Measurements from ENCODE around the gene OBP2B. TPM values are rescaled to one million over a fixed set of nuclear protein-coding genes. Genes with fewer than 3 reads are reported as not detected.
A peak's percentile ranks its signal among the peaks of the same experiment; 100 is the strongest.

OBP2B gene
- total RNA-seq, 1 donor from 2014 or later = not detected

DNA sequence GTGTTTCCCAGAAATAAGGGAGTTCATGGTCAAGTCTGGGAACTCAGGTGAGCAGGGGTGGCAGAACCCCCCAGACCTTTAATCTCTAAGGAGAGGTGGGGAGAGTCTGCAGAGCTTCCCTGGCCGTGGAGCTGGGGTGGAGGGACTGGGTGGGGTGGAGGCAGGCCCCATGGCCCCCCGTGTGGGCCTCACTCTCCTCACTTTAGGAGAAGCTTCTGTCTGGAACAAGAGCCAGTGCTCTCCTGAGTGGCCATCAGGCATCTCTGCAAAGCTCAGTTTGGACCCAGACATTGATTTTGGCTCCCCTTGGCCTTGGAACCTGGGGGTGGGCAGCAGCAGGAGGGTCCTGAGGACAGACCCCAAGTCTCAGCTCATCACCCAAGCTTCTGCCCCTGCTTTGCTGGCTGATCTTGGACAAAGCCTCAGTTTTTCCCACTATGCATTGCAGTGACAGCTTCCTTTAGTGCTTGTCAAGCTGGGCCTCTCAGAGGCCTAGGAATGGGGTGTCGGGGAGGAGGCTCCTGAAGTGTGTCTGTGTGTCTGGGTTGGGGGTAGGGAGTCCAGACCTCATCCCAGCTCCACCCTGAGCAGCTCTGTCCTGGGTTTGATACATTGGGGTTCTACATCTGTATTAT is 41.8 kb downstream of the OBP2B start:
- no peak for DNase-seq

DNA sequence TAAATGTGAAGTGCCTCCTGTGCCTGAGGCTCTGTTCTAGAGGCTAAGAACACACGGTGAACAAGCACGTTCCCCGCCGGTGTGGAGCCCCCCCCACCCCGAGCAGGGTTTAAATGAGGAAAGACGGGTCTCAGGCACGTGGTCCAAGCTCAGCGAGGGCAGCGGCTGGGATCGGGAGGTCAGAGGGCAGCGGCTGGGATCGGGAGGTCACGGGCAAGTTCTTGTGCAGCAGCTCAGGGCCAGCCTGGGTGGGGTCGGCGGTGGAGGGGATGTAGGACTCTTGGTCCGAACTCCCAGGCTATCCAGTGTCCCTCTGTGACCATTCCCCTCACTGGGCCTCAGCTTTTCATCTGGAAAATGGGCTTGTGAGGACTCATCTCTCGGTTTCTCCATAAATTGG is 42.7 kb downstream of the OBP2B start:
- no peak for DNase-seq

GRCh38 chr9:133165452-133165730 is 43.7 kb downstream of the OBP2B start:
- DNase-seq = no peak

DNA sequence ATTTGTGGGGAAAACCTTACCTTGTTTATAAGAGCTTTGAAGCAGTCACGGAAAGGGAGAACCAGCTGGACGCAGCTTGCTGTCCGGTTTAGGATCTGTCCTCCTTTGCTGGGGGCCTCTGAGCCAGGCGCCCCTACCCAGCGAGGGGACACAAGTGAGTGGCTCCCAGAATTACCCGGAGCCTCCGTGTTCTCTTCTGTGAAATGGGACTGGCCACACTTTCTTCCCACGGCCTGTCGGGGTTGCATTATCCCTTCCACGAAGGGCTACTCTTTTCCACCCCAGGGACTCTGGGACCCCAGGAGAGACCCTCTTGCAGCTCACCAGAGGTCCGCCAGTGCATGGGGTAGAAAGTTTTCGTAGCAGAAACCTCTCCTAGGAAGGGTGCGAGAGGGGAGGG is 44.9 kb downstream of the OBP2B start:
- no peak for DNase-seq

GRCh38 chr9:133163504-133164172 is 45.4 kb downstream of the OBP2B start, which contains the start of gene GBGT1:
Gene GBGT1 (minus strand): TSS chr9:133163914. CDS start chr9:133162412, 1,502 bp downstream.
- DNase-seq = peak; percentile 38

- DNase-seq = peak; percentile 40
These were observed 46.1 kb downstream of the OBP2B start for GRCh38 chr9:133162861-133163503.

DNA sequence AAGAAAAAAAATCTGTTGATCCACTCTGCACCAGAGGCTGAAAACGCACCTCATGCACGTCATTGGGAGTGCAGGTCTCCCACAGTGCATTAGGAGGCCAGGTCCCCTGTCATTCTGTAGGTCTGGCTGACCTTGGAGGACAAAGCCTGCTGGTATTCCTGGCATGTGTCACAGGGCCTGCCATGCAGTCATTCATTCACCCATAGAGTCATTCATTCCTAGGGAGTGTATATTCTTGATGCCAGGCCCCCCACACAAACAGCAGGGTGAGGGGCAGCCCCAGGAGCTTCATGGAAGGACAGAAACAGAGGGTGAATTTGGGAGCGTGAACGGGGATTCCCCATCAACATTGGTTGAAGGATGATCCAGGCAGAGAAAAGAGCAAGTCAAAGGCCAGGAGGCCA is 47.5 kb downstream of the OBP2B start:
- DNase-seq = no peak

DNA sequence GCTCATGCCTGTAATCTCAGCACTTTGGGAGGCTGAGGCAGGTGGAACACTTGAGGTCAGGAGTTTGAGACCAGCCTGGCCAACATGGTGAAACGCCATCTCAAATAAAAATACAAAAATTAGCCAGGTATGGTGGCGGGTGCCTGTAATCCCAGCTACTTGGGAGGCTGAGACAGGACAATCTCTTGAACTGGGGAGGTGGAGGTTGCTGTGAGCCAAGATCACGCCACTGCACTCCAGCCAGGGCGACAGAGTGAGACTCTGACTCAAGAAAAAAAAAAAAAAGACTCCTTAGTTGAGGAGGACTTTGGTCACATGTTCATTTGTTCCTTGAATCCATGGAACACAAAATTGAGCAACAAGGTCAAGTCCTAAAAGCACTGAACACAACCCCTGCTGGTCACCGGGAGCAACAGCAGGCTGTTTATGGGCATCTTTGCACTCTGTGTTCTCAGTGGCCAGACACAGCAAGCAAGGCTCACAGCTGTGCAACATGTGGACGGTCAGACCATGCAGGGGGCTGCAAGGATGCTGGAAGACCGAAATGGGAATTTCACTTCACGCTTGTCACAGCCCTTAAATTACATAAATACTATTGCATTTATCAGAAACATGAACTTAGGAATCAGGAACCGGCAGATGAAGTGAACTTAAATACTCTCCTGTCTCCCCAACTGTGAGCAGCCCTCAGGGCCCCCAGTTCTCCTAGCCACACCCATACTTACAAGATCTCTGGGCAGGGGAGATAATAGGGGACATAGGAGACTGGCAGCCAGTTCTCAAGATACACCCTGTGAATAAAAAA is 48.1 kb downstream of the OBP2B start:
- DNase-seq = peak; percentile 45

DNA sequence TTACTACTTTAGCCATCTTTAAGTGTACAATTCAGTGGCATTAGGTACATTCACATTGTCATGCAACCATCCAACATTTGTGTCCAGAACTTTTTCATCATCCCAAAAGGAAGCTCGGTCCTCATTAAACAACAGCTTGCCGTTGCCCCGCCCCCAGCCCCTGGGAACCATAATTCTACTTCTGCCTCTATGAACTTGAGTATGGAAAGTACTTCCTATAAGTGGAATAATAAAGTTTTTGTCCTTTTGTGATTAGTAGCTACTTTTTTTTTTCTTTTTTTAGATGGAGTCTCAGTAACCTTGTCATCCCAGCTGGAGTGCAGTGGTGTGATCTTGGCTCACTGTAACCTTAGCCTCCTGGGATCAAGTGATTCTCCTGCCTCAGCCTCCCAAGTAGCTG is 50.4 kb downstream of the OBP2B start:
- no peak for DNase-seq

Other genes with a start within 250 kb of the OBP2B start
- 0.51 TPM for gene GFI1B, start 230.6 kb downstream of the OBP2B start, total RNA-seq
- 47.1 TPM for gene GTF3C5, start 178.3 kb downstream of the OBP2B start, total RNA-seq
- gene CEL, start 147.3 kb downstream of the OBP2B start, total RNA-seq = 0.41 TPM
- 56.0 TPM for gene RALGDS, start 88.0 kb downstream of the OBP2B start, total RNA-seq
- gene GBGT1, start 45.3 kb downstream of the OBP2B start, total RNA-seq = 5.1 TPM
- 1.4 TPM for gene ABO, start 66.0 kb upstream of the OBP2B start, total RNA-seq
- 18.9 TPM for gene SURF6, start 126.9 kb upstream of the OBP2B start, total RNA-seq
- gene MED22, start 138.9 kb upstream of the OBP2B start, total RNA-seq = 29.4 TPM
- gene RPL7A, start 139.0 kb upstream of the OBP2B start, total RNA-seq = 1,430 TPM
- 23.6 TPM for gene SURF1, start 147.2 kb upstream of the OBP2B start, total RNA-seq
- gene SURF2, start 147.3 kb upstream of the OBP2B start, total RNA-seq = 4.1 TPM
- 160 TPM for gene SURF4, start 166.8 kb upstream of the OBP2B start, total RNA-seq
- 0.41 TPM for gene STKLD1, start 167.1 kb upstream of the OBP2B start, total RNA-seq
- 19.0 TPM for gene REXO4, start 208.8 kb upstream of the OBP2B start, total RNA-seq
- gene ADAMTS13, start 213.1 kb upstream of the OBP2B start, total RNA-seq = 4.2 TPM

Measured in tongue (tissue), 2 donors.